C4-2B (cell line): ENCODE measurements around the gene PIGN.

Experiments
- ZFX ChIP-seq: fragments of 450-650 bp; IDR thresholded peaks from 2 replicates; pipeline ENCODE4 v1.6.1; 2017
- TF ChIP-seq, protein P1 (sequence below): fragments of 450-650 bp; conservative IDR thresholded peaks from 2 replicates; pipeline ENCODE4 v1.5.1; 2017; ENCODE audit warnings: mild to moderate bottlenecking

DNA sequence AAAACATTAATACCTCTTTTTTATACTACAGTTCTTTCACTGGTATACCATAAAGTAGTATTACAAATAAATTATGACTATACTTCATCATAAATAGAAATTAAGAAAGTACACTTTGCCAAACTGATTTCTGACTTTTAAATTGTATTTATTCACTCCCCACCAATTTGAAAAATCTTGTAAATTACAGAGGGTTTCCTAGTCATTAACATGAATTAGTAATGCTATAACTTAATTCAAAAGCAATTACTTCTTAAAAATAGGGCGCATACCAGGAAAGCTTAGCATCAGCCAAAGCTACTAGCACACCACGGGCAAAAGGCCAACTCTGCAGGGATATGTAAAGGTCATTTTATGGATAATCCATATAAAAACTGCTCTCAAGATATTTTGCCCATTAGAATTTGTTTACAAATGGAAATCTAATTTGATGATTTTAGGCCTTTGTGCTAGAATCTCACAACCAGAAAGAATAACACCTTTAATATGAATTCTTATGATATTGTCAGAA, 142.3 kb downstream of the PIGN start:
- TF ChIP-seq, protein P1, sequence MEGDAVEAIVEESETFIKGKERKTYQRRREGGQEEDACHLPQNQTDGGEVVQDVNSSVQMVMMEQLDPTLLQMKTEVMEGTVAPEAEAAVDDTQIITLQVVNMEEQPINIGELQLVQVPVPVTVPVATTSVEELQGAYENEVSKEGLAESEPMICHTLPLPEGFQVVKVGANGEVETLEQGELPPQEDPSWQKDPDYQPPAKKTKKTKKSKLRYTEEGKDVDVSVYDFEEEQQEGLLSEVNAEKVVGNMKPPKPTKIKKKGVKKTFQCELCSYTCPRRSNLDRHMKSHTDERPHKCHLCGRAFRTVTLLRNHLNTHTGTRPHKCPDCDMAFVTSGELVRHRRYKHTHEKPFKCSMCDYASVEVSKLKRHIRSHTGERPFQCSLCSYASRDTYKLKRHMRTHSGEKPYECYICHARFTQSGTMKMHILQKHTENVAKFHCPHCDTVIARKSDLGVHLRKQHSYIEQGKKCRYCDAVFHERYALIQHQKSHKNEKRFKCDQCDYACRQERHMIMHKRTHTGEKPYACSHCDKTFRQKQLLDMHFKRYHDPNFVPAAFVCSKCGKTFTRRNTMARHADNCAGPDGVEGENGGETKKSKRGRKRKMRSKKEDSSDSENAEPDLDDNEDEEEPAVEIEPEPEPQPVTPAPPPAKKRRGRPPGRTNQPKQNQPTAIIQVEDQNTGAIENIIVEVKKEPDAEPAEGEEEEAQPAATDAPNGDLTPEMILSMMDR, result no peak
- TF ChIP-seq ZFX, result no peak
